Gastrocnemius medialis (tissue), 4 donors: ENCODE measurements around the gene DNAI4. TPM values are rescaled to one million over a fixed set of nuclear protein-coding genes. Genes with fewer than 3 reads are reported as not detected.

ENCODE experiments used
- ATAC-seq, 2 donors: fragments of 150-250 bp; one replicate each; pipeline ENCODE4 v1.9.1; 2016
- DNase-seq, 2 donors: peaks; one replicate each; pipeline ENCODE4 v3.0.0-alpha.2; 2019
- H3K27ac ChIP-seq, 4 donors: fragments of 200-600 bp; sonication (generic); 1 replicate in 1 of 4; 2 replicates in 3 of 4; pipeline ENCODE4 v1.5.1; 2016 to 2018; ENCODE audit warnings: mild to moderate bottlenecking in 2 of 4, moderate library complexity in 1 of 4
- H3K27me3 ChIP-seq, 3 donors: fragments of 200-600 bp; sonication (generic) in 2 of 3; 1 replicate in 1 of 3; 2 replicates in 2 of 3; pipeline versions ENCODE4 v1.5.1 to v1.6.0; 2016 to 2019; ENCODE audit warnings: mild to moderate bottlenecking in 1 of 3, moderate library complexity in 1 of 3
- H3K36me3 ChIP-seq, 2 donors: fragments of 200-600 bp; sonication (generic) in 1 of 2; one replicate each; pipeline ENCODE4 v1.5.1; 2017 to 2018
- H3K4me1 ChIP-seq, 2 donors: fragments of 200-600 bp; sonication (generic) in 1 of 2; one replicate each; pipeline ENCODE4 v1.5.1; 2016 to 2017; ENCODE audit warnings: mild to moderate bottlenecking in 2 of 2
- H3K4me3 ChIP-seq, 4 donors: fragments of 200-600 bp; sonication (generic) in 3 of 4; 1 replicate in 1 of 4; 2 replicates in 3 of 4; pipeline ENCODE4 v1.5.1; 2016 to 2019; ENCODE audit warnings: mild to moderate bottlenecking in 2 of 4
- H3K9me3 ChIP-seq, 3 donors: fragments of 200-600 bp; sonication (generic) in 2 of 3; 1 replicate in 1 of 3; 2 replicates in 2 of 3; pipeline ENCODE4 v1.5.1; 2016 to 2019
- CTCF ChIP-seq, 5 experiments: fragments of 450-650 bp in 3 of 5; fragments of 200-600 bp in 2 of 5; sonication (generic) in 2 of 5; IDR thresholded peaks in 4 of 5; conservative IDR thresholded peaks in 1 of 5; 1 replicate in 4 of 5; 2 replicates in 1 of 5; pipeline ENCODE4 v1.5.1; 2016 to 2019; ENCODE audit warnings: antibody characterized with exemption in 5 of 5, mild to moderate bottlenecking in 3 of 5, moderate library complexity in 3 of 5
- POLR2A ChIP-seq, 2 donors: fragments of 450-650 bp; IDR thresholded peaks; one replicate each; pipeline ENCODE4 v1.6.1; 2017; ENCODE audit warnings: antibody characterized with exemption in 2 of 2, mild to moderate bottlenecking in 2 of 2, moderate library complexity in 2 of 2
- in situ Hi-C, 4 donors: fragments of 200-750 bp; cut with MboI; loops; one replicate each; pipeline versions ENCODE4 v1.15.0 to v1.8.0; 2017; ENCODE audit warnings: low sequenced_read_pairs in 4 of 4
- intact Hi-C: fragments of 100-400 bp; cut with DNase I; formaldehyde crosslinking; loops from one replicate; pipeline ENCODE4 v1.15.1; 2023; ENCODE audit warnings: low total_unique reads
- total RNA-seq, 4 donors: library from RNA; depleted of rRNA; stranded (reverse); fragments of >200 nt; gene quantifications; one replicate each; pipeline versions ENCODE4 v1.1.0 to v1.2.3, GENCODE V29; 2016

DNAI4 gene
- total RNA-seq, 4 donors from 2014 or later, result 0.19 to 0.41 (median 0.29) TPM; not detected in 1

- Histone ChIP-seq H3K27me3 (no peaks in the 10 kb centered on the region), H3K4me3 (no peak overlapping the region), H3K4me1 (no peaks in the 10 kb centered on the region), H3K36me3 (no peaks in the 10 kb centered on the region), H3K27ac (no peak overlapping the region), H3K9me3 (no peaks in the 10 kb centered on the region)
- intact Hi-C loops, result loop anchor here (10.0 kb wide), 1 partner anchor 724 kb away; no protein-coding TSS in a partner anchor
- DNase-seq, result no peak
- in situ Hi-C loops, result loop anchor here (10.0 to 25.0 kb wide), 4 partner anchors 217 to 742 kb away; no protein-coding TSS in a partner anchor
- ATAC-seq, result no peak
- TF ChIP-seq POLR2A (IDR thresholded peaks at IDR 0.05) (no peak), CTCF (IDR thresholded peaks at IDR 0.05 in 4 of 5, conservative IDR thresholded peaks at IDR 0.05 in 1 of 5) (no peak)
Measured at GRCh38 chr1:66770694-66771093, 154.0 kb downstream of the DNAI4 start.

GRCh38 chr1:66770240-66770639 lies 154.4 kb downstream of the DNAI4 start:
- in situ Hi-C loops, result loop anchor here (10.0 to 25.0 kb wide), 4 partner anchors 217 to 742 kb away; no protein-coding TSS in a partner anchor
- Histone ChIP-seq H3K4me3 (no peak overlapping the region), H3K9me3 (no peaks in the 10 kb centered on the region), H3K27ac (no peak overlapping the region), H3K27me3 (no peaks in the 10 kb centered on the region), H3K4me1 (no peaks in the 10 kb centered on the region), H3K36me3 (no peaks in the 10 kb centered on the region)
- DNase-seq, result no peak
- ATAC-seq, result no peak
- TF ChIP-seq CTCF (IDR thresholded peaks at IDR 0.05 in 4 of 5, conservative IDR thresholded peaks at IDR 0.05 in 1 of 5), result no peak
- TF ChIP-seq POLR2A (IDR thresholded peaks at IDR 0.05), result no peak
- intact Hi-C loops, result loop anchor here (10.0 kb wide), 1 partner anchor 725 kb away; no protein-coding TSS in a partner anchor

GRCh38 chr1:66769512-66770229 lies 155.0 kb downstream of the DNAI4 start:
- H3K4me1 ChIP-seq, result no peaks in the 10 kb centered on the region
- no peak overlapping the region for H3K4me3 ChIP-seq
- no peaks in the 10 kb centered on the region for H3K27me3 ChIP-seq
- H3K27ac ChIP-seq, result no peak overlapping the region
- ATAC-seq (no peak), DNase-seq (no peak)
- in situ Hi-C loops (loop anchor here (10.0 to 25.0 kb wide), 4 partner anchors 218 to 743 kb away; no protein-coding TSS in a partner anchor), intact Hi-C loops (loop anchor here (10.0 kb wide), 1 partner anchor 725 kb away; no protein-coding TSS in a partner anchor)
- TF ChIP-seq CTCF (IDR thresholded peaks at IDR 0.05 in 4 of 5, conservative IDR thresholded peaks at IDR 0.05 in 1 of 5) (no peak), POLR2A (IDR thresholded peaks at IDR 0.05) (no peak)
- no peaks in the 10 kb centered on the region for H3K36me3 ChIP-seq
- no peaks in the 10 kb centered on the region for H3K9me3 ChIP-seq

- ATAC-seq (no peak), DNase-seq (no peak)
- in situ Hi-C loops (loop anchor here (10.0 to 25.0 kb wide), 4 partner anchors 218 to 743 kb away; no protein-coding TSS in a partner anchor), intact Hi-C loops (no loop called here)
- Histone ChIP-seq H3K4me3 (no peak overlapping the region), H3K4me1 (no peaks in the 10 kb centered on the region), H3K27ac (no peak overlapping the region), H3K9me3 (no peaks in the 10 kb centered on the region), H3K36me3 (no peaks in the 10 kb centered on the region), H3K27me3 (no peaks in the 10 kb centered on the region)
- TF ChIP-seq POLR2A (IDR thresholded peaks at IDR 0.05) (no peak), CTCF (IDR thresholded peaks at IDR 0.05 in 4 of 5, conservative IDR thresholded peaks at IDR 0.05 in 1 of 5) (no peak)
Measured at GRCh38 chr1:66768965-66769364, 155.7 kb downstream of the DNAI4 start.
